Peyer's patch (tissue), 4 donors: Measurements from ENCODE around the gene CLDN18.

Experiments
- CTCF ChIP-seq, 6 experiments: fragments of 450-650 bp in 4 of 6; fragments of 200-600 bp in 2 of 6; sonication (generic) in 1 of 6; IDR thresholded peaks; one replicate each; pipeline ENCODE4 v1.5.1; 2017 to 2019; ENCODE audit warnings: antibody characterized with exemption in 6 of 6, mild to moderate bottlenecking in 3 of 6, moderate library complexity in 1 of 6
- POLR2A ChIP-seq, 2 donors: fragments of 450-650 bp; IDR thresholded peaks; one replicate each; pipeline ENCODE4 v1.5.1; 2017; ENCODE audit warnings: antibody characterized with exemption in 2 of 2, mild to moderate bottlenecking in 2 of 2, moderate library complexity in 2 of 2

GRCh38 chr3:138046955-138047354 lies 37.0 kb downstream of the CLDN18 start:
- no peak for TF ChIP-seq CTCF (IDR thresholded peaks at IDR 0.05)
- no peak for TF ChIP-seq POLR2A (IDR thresholded peaks at IDR 0.05)
